Measurements from ENCODE around the gene C4orf51. TPM values are rescaled to one million over a fixed set of nuclear protein-coding genes. Genes with fewer than 3 reads are reported as not detected.

The C4orf51 gene
- total and polyA plus RNA-seq, 4 donors: not detected

- TF ChIP-seq CTCF (IDR thresholded peaks at IDR 0.05; ENCODE audit: low read depth, low read length, missing input control) (no peak), HNF4A (conservative IDR thresholded peaks at IDR 0.05) (no peak)
These were observed 426 bp upstream of the C4orf51 start (continued) for GRCh38 chr4:145679520-145679919.

GRCh38 chr4:145680902-145681301, 956 bp downstream of the C4orf51 start:
- no peak for DNase-seq (ENCODE audit: low spot score)
- WGBS: 89% methylated on average over 1 of the region's 1 CpG
- no peak overlapping the region for H3K27ac ChIP-seq (ENCODE audit: low read depth in 1 of 2, low read length in 2 of 2)

GRCh38 chr4:145681518-145681917, 1.6 kb downstream of the C4orf51 start:
- Histone ChIP-seq H3K4me3 (ENCODE audit: low read depth in 1 of 3, low read length in 3 of 3) (no peak overlapping the region), H3K27me3 (ENCODE audit: control insufficient read depth in 4 of 4, insufficient read depth in 4 of 4, low read length in 3 of 4) (no peaks in the 10 kb centered on the region), H3K27ac (ENCODE audit: low read depth in 1 of 2, low read length in 2 of 2) (no peak overlapping the region), H3K9me3 (ENCODE audit: control insufficient read depth in 4 of 4, low read length in 3 of 4) (no peaks in the 10 kb centered on the region), H3K9ac (ENCODE audit: low read depth in 1 of 2, low read length in 2 of 2) (no peak overlapping the region), H3K4me1 (ENCODE audit: control insufficient read depth in 4 of 4, insufficient read depth in 4 of 4, low read length in 3 of 4) (no peaks in the 10 kb centered on the region), H3K36me3 (ENCODE audit: control insufficient read depth in 4 of 4, insufficient read depth in 3 of 4, low read depth in 1 of 4, low read length in 3 of 4) (no peaks in the 10 kb centered on the region)
- no peak for DNase-seq (ENCODE audit: low spot score)
- TF ChIP-seq TAF1 (conservative IDR thresholded peaks at IDR 0.05) (no peak), SP1 (IDR thresholded peaks at IDR 0.05) (no peak), MAX (IDR thresholded peaks at IDR 0.05) (no peak), NR2F2 (IDR thresholded peaks at IDR 0.05) (no peak), FOXA2 (IDR thresholded peaks at IDR 0.05) (no peak)

More at GRCh38 chr4:145680902-145681301, 956 bp downstream of the C4orf51 start:
- H3K27me3 ChIP-seq (ENCODE audit: control insufficient read depth in 4 of 4, insufficient read depth in 4 of 4, low read length in 3 of 4): no peaks in the 10 kb centered on the region
- no peaks in the 10 kb centered on the region for H3K9me3 ChIP-seq (ENCODE audit: control insufficient read depth in 4 of 4, low read length in 3 of 4)
- no peaks in the 10 kb centered on the region for H3K4me1 ChIP-seq (ENCODE audit: control insufficient read depth in 4 of 4, insufficient read depth in 4 of 4, low read length in 3 of 4)
- H3K36me3 ChIP-seq (ENCODE audit: control insufficient read depth in 4 of 4, insufficient read depth in 3 of 4, low read depth in 1 of 4, low read length in 3 of 4): no peaks in the 10 kb centered on the region
- no peak overlapping the region for H3K9ac ChIP-seq (ENCODE audit: low read depth in 1 of 2, low read length in 2 of 2)
- H3K4me3 ChIP-seq (ENCODE audit: low read depth in 1 of 3, low read length in 3 of 3): no peak overlapping the region
- TF ChIP-seq HNF4A (conservative IDR thresholded peaks at IDR 0.05) (no peak), FOXA1 (IDR thresholded peaks at IDR 0.05) (no peak), EGR1 (IDR thresholded peaks at IDR 0.05; ENCODE audit: low read depth in 2 of 2) (no peak), JUND (IDR thresholded peaks at IDR 0.05) (no peak), SP1 (IDR thresholded peaks at IDR 0.05) (no peak), YY1 (IDR thresholded peaks at IDR 0.05) (no peak)

GRCh38 chr4:145681956-145682355, 2.0 kb downstream of the C4orf51 start:
- DNase-seq (ENCODE audit: low spot score): no peak
- H3K9me3 ChIP-seq (ENCODE audit: control insufficient read depth in 4 of 4, low read length in 3 of 4): no peaks in the 10 kb centered on the region
- 100% methylated on average over 1 of the region's 1 CpG for WGBS
- no peak overlapping the region for H3K4me3 ChIP-seq (ENCODE audit: low read depth in 1 of 3, low read length in 3 of 3)
- H3K4me1 ChIP-seq (ENCODE audit: control insufficient read depth in 4 of 4, insufficient read depth in 4 of 4, low read length in 3 of 4): no peaks in the 10 kb centered on the region
- H3K36me3 ChIP-seq (ENCODE audit: control insufficient read depth in 4 of 4, insufficient read depth in 3 of 4, low read depth in 1 of 4, low read length in 3 of 4): no peaks in the 10 kb centered on the region
- no peaks in the 10 kb centered on the region for H3K27me3 ChIP-seq (ENCODE audit: control insufficient read depth in 4 of 4, insufficient read depth in 4 of 4, low read length in 3 of 4)
- TF ChIP-seq SP1 (IDR thresholded peaks at IDR 0.05) (no peak), MAX (IDR thresholded peaks at IDR 0.05) (no peak), CTCF (IDR thresholded peaks at IDR 0.05; ENCODE audit: low read depth, low read length, missing input control) (no peak), ZBTB33 (IDR thresholded peaks at IDR 0.05) (no peak), FOXA1 (IDR thresholded peaks at IDR 0.05) (no peak), FOXA2 (IDR thresholded peaks at IDR 0.05) (no peak), YY1 (IDR thresholded peaks at IDR 0.05) (no peak), GABPA (IDR thresholded peaks at IDR 0.05 in 1 of 2, conservative IDR thresholded peaks at IDR 0.05 in 1 of 2) (no peak), RAD21 (IDR thresholded peaks at IDR 0.05) (no peak), JUND (IDR thresholded peaks at IDR 0.05) (no peak)
- H3K27ac ChIP-seq (ENCODE audit: low read depth in 1 of 2, low read length in 2 of 2): no peak overlapping the region
- H3K9ac ChIP-seq (ENCODE audit: low read depth in 1 of 2, low read length in 2 of 2): no peak overlapping the region

All from liver (tissue), 9 donors.